Panc1 (cell line): ENCODE data around the gene FSTL4. TPM values are rescaled to one million over a fixed set of nuclear protein-coding genes. Genes with fewer than 3 reads are reported as not detected.

Experiments
- ATAC-seq: fragments of 200-7000 bp; cut with Tn5 transposase; 2 replicates; pipeline ENCODE4 v1.9.1; 2020; ENCODE audit warnings: mild to moderate bottlenecking, moderate library complexity
- BruUV-seq: library from RNA; stranded (reverse); fragments of 400-500 nt; replicated peaks from 2 replicates; lab custom pipeline; 2021; lab: Mats Ljungman, UMichigan
- CTCF ChIA-PET: fragments of 300-600 bp; sonication (Branson Sonifier 250); formaldehyde crosslinking; loops from one replicate; lab custom pipeline; 2022; ENCODE audit warnings: antibody characterized with exemption; lab: Charles Lee
- POLR2A ChIA-PET: fragments of 300-600 bp; sonication (Branson Sonifier 250); formaldehyde crosslinking; loops from one replicate; lab custom pipeline; 2022; ENCODE audit warnings: antibody characterized with exemption; lab: Charles Lee
- DNase-seq: peaks from one replicate; pipeline ENCODE4 v3.0.0-alpha.2; 2010; ENCODE audit warnings: low read depth, low spot score
- H3K27ac ChIP-seq: 2 replicates; pipeline ENCODE4 v1.5.1; 2011; ENCODE audit warnings: mild to moderate bottlenecking, low read length, inconsistent platforms
- H3K27me3 ChIP-seq: fragments of 200-500 bp; sonication (Bioruptor generic); 2 replicates; pipeline ENCODE4 v1.6.0; 2014; ENCODE audit warnings: low read length, inconsistent platforms; ENCODE audit not compliant: control insufficient read depth, insufficient read depth
- H3K36me3 ChIP-seq: fragments of 200-500 bp; sonication (Bioruptor generic); 2 replicates; pipeline ENCODE4 v1.5.1; 2014; ENCODE audit warnings: inconsistent platforms, mild to moderate bottlenecking, low read length, moderate library complexity; ENCODE audit not compliant: control insufficient read depth, insufficient read depth
- H3K4me1 ChIP-seq: 2 replicates; pipeline ENCODE4 v1.5.1; 2011; ENCODE audit warnings: inconsistent platforms, mild to moderate bottlenecking, low read length, moderate library complexity; ENCODE audit not compliant: control insufficient read depth, insufficient read depth
- H3K4me3 ChIP-seq, 2 experiments: 2 replicates each; pipeline ENCODE4 v1.5.1; 2011 to 2012; ENCODE audit warnings: low read depth in 2 of 2, low read length in 2 of 2, mild to moderate bottlenecking in 2 of 2, inconsistent platforms in 1 of 2, moderate library complexity in 1 of 2
- H3K9me3 ChIP-seq: fragments of 200-500 bp; sonication (Bioruptor generic); 2 replicates; pipeline ENCODE4 v1.5.1; 2014; ENCODE audit warnings: low read depth, mild to moderate bottlenecking, inconsistent platforms, low read length, moderate library complexity; ENCODE audit not compliant: control insufficient read depth, insufficient read depth
- POLR2AphosphoS5 ChIP-seq: IDR thresholded peaks from 2 replicates; pipeline ENCODE4 v1.6.1; 2012; ENCODE audit warnings: mild to moderate bottlenecking, low read depth, low read length, moderate library complexity
- SIN3A ChIP-seq: IDR thresholded peaks from 2 replicates; pipeline ENCODE4 v1.6.1; 2012; ENCODE audit warnings: low read depth, mild to moderate bottlenecking, low read length, moderate library complexity, borderline replicate concordance; ENCODE audit not compliant: insufficient read depth
- TCF7L2 ChIP-seq: IDR thresholded peaks from 2 replicates; pipeline ENCODE4 v1.6.1; 2011; ENCODE audit warnings: mild to moderate bottlenecking, low read depth, low read length, inconsistent platforms
- in situ Hi-C: cut with HindIII; loops from 2 replicates; pipeline ENCODE4 v1.10.0; 2016; ENCODE audit warnings: low sequenced_read_pairs, low pct_unique_long_range_greater_than_20kb
- intact Hi-C: fragments of 100-400 bp; cut with micrococcal nuclease; formaldehyde crosslinking; loops from one replicate; pipeline ENCODE4 v1.10.0; 2022; ENCODE audit not compliant: unreplicated experiment
- total RNA-seq: library from RNA; stranded (reverse); gene quantifications from one replicate; pipeline ENCODE4 v1.2.1, GENCODE V29; 2021; ENCODE audit not compliant: unreplicated experiment
- TF ChIP-seq, protein P1 (sequence below): fragments of 450-650 bp; IDR thresholded peaks from 2 replicates; pipeline ENCODE4 v1.5.1; 2017; ENCODE audit warnings: mild to moderate bottlenecking
- TF ChIP-seq, protein P2 (sequence below), 2 experiments: IDR thresholded peaks; 2 replicates each; pipeline ENCODE4 v1.6.1; 2011 to 2012; ENCODE audit warnings: low read depth in 2 of 2, control low read depth in 1 of 2, low read length in 1 of 2, mild to moderate bottlenecking in 1 of 2, moderate library complexity in 1 of 2; ENCODE audit not compliant: insufficient read depth in 1 of 2

FSTL4 gene
- total RNA-seq, 1 experiment from 2014 or later: 0.18 TPM

- Histone ChIP-seq H3K9me3 (no peaks in the 10 kb centered on the region), H3K27ac (no peak overlapping the region), H3K4me3 (no peak overlapping the region), H3K4me1 (no peaks in the 10 kb centered on the region), H3K27me3 (no peaks in the 10 kb centered on the region; the same call in 1 of the 2 replicates), H3K36me3 (no peaks in the 10 kb centered on the region)
- intact Hi-C loops: no loop called here
- ChIA-PET POLR2A (no interaction called here), CTCF (no interaction called here)
- ATAC-seq: no peak
- DNase-seq: no peak
- BruUV-seq: no TSS peak
- TF ChIP-seq POLR2AphosphoS5 (no peak), SIN3A (no peak), TCF7L2 (no peak)
- TF ChIP-seq, protein P1, sequence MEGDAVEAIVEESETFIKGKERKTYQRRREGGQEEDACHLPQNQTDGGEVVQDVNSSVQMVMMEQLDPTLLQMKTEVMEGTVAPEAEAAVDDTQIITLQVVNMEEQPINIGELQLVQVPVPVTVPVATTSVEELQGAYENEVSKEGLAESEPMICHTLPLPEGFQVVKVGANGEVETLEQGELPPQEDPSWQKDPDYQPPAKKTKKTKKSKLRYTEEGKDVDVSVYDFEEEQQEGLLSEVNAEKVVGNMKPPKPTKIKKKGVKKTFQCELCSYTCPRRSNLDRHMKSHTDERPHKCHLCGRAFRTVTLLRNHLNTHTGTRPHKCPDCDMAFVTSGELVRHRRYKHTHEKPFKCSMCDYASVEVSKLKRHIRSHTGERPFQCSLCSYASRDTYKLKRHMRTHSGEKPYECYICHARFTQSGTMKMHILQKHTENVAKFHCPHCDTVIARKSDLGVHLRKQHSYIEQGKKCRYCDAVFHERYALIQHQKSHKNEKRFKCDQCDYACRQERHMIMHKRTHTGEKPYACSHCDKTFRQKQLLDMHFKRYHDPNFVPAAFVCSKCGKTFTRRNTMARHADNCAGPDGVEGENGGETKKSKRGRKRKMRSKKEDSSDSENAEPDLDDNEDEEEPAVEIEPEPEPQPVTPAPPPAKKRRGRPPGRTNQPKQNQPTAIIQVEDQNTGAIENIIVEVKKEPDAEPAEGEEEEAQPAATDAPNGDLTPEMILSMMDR: no peak
- TF ChIP-seq, protein P2, sequence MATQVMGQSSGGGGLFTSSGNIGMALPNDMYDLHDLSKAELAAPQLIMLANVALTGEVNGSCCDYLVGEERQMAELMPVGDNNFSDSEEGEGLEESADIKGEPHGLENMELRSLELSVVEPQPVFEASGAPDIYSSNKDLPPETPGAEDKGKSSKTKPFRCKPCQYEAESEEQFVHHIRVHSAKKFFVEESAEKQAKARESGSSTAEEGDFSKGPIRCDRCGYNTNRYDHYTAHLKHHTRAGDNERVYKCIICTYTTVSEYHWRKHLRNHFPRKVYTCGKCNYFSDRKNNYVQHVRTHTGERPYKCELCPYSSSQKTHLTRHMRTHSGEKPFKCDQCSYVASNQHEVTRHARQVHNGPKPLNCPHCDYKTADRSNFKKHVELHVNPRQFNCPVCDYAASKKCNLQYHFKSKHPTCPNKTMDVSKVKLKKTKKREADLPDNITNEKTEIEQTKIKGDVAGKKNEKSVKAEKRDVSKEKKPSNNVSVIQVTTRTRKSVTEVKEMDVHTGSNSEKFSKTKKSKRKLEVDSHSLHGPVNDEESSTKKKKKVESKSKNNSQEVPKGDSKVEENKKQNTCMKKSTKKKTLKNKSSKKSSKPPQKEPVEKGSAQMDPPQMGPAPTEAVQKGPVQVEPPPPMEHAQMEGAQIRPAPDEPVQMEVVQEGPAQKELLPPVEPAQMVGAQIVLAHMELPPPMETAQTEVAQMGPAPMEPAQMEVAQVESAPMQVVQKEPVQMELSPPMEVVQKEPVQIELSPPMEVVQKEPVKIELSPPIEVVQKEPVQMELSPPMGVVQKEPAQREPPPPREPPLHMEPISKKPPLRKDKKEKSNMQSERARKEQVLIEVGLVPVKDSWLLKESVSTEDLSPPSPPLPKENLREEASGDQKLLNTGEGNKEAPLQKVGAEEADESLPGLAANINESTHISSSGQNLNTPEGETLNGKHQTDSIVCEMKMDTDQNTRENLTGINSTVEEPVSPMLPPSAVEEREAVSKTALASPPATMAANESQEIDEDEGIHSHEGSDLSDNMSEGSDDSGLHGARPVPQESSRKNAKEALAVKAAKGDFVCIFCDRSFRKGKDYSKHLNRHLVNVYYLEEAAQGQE (IDR thresholded peaks at IDR 0.05; ENCODE audit: insufficient read depth in 1 of 2, low read depth in 2 of 2, low read length in 1 of 2): no peak
- in situ Hi-C loops: no loop called here
These were observed 279.8 kb downstream of the FSTL4 start for GRCh38 chr5:133332439-133333024.

DNA sequence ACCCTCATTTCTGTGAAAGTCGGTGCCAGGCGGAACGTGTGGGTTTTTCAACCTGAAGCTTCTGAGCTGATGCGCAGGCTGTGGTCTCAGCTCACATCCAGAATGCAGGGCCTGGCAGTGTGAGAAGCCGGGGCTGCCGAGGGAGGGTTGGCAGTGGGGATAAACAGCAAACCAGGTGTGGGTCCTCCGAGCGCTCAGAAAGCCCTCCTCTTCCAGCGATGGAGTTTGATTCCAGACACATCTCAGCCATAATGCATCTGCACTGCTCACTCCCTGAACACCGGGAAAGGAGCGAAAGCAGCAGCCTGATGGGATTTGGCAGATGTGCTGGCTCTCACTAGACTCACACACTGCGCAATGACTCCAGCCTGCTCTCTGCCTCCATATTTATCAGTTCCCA, 280.4 kb downstream of the FSTL4 start:
- CTCF ChIA-PET: no interaction called here

More for the DNA sequence above, 280.4 kb downstream of the FSTL4 start:
- intact Hi-C loops: no loop called here
- in situ Hi-C loops: no loop called here
- Histone ChIP-seq H3K9me3 (no peaks in the 10 kb centered on the region), H3K4me1 (no peaks in the 10 kb centered on the region), H3K36me3 (no peaks in the 10 kb centered on the region), H3K27ac (no peak overlapping the region), H3K4me3 (no peak overlapping the region), H3K27me3 (no peaks in the 10 kb centered on the region; the same call in 1 of the 2 replicates)
- TF ChIP-seq POLR2AphosphoS5: no peak
- TF ChIP-seq, protein P2 (IDR thresholded peaks at IDR 0.05; ENCODE audit: insufficient read depth in 1 of 2, low read depth in 2 of 2, low read length in 1 of 2): no peak
- TF ChIP-seq SIN3A: no peak
- TF ChIP-seq, protein P1: no peak
- TF ChIP-seq TCF7L2: no peak
- POLR2A ChIA-PET: no interaction called here
- no peak for DNase-seq
- no peak for ATAC-seq
- BruUV-seq: no TSS peak
